GM23248 (cell line): Measurements from ENCODE around the gene SSB.
"Not testable (repeated sequence)": the region's sequence is repeated elsewhere in the genome, so short reads cannot be mapped to it uniquely, and the experiment has no call there.

ENCODE experiments used
- EZH2 ChIP-seq: fragments of 200-600 bp; sonication (generic); IDR thresholded peaks from 2 replicates; pipeline ENCODE4 v1.6.1; 2018; ENCODE audit warnings: antibody characterized with exemption, mild to moderate bottlenecking; ENCODE audit not compliant: insufficient read depth, poor library complexity, severe bottlenecking
- EZH2phosphoT487 ChIP-seq: fragments of 200-600 bp; sonication (generic); IDR thresholded peaks from 2 replicates; pipeline ENCODE4 v1.6.1; 2018; ENCODE audit warnings: antibody characterized with exemption, moderate library complexity, mild to moderate bottlenecking, low read depth; ENCODE audit not compliant: insufficient read depth

GRCh38 chr2:169820101-169820500 is 21.4 kb downstream of the SSB start:
- not testable (repeated sequence) for TF ChIP-seq EZH2phosphoT487, EZH2
